OCI-LY3 (cell line): ENCODE data around the gene MUC2.

Experiments
- H2AFZ ChIP-seq: fragments of 200-600, 300-600 bp; shearing (Covaris generic); 2 replicates; pipeline ENCODE4 v1.6.0; 2014; ENCODE audit warnings: antibody characterized with exemption, low read depth, low read length
- H3K27ac ChIP-seq: fragments of 200-600, 300-600 bp; sonication (generic); 2 replicates; pipeline ENCODE4 v1.5.1; 2014; ENCODE audit warnings: mild to moderate bottlenecking, low read length, moderate library complexity, mixed read lengths
- H3K27me3 ChIP-seq: fragments of 200-600, 300-600 bp; sonication (generic); 2 replicates; pipeline ENCODE4 v1.6.1; 2014; ENCODE audit warnings: low read depth, low read length, mixed read lengths
- H3K36me3 ChIP-seq: fragments of 200-600, 300-600 bp; sonication (generic); replicated peaks from 2 replicates; pipeline ENCODE3; 2014; ENCODE audit warnings: low read depth, low read length, mixed read lengths
- H3K4me1 ChIP-seq: fragments of 300-600, 200-600 bp; sonication (generic); 2 replicates; pipeline ENCODE4 v1.6.1; 2014; ENCODE audit warnings: low read length, mixed read lengths
- H3K4me2 ChIP-seq: fragments of 200-600, 300-600 bp; sonication (generic); 2 replicates; pipeline ENCODE4 v1.6.1; 2014; ENCODE audit warnings: low read length, mixed read lengths
- H3K4me3 ChIP-seq: fragments of 300-600, 200-600 bp; sonication (generic); 2 replicates; pipeline ENCODE4 v1.5.1; 2014; ENCODE audit warnings: antibody characterized with exemption, mild to moderate bottlenecking, low read length, moderate library complexity
- H3K79me2 ChIP-seq: fragments of 300-600, 200-600 bp; shearing (Covaris generic); 2 replicates; pipeline ENCODE4 v1.6.1; 2014; ENCODE audit warnings: mild to moderate bottlenecking, low read length, mixed read lengths
- H3K9ac ChIP-seq: fragments of 300-600, 200-600 bp; shearing (Covaris generic); 2 replicates; pipeline ENCODE4 v1.6.0; 2014; ENCODE audit warnings: mild to moderate bottlenecking, low read length, moderate library complexity
- H3K9me3 ChIP-seq: fragments of 200-600, 300-600 bp; shearing (Covaris generic); 2 replicates; pipeline ENCODE4 v1.6.1; 2014; ENCODE audit warnings: low read length, mixed read lengths; ENCODE audit not compliant: insufficient read depth
- H4K20me1 ChIP-seq: fragments of 200-600, 300-600 bp; sonication (generic); 2 replicates; pipeline ENCODE4 v1.6.1; 2016; ENCODE audit warnings: low read length, mixed read lengths; ENCODE audit not compliant: insufficient read depth
- CTCF ChIP-seq: fragments of 200-600, 300-600 bp; sonication (generic); IDR thresholded peaks from 2 replicates; pipeline ENCODE4 v1.5.1; 2014; ENCODE audit warnings: antibody characterized with exemption, low read length, low read depth
- EZH2phosphoT487 ChIP-seq: fragments of 200-600 bp; shearing (Covaris generic); IDR thresholded peaks from 2 replicates; pipeline ENCODE4 v1.6.1; 2018; ENCODE audit warnings: antibody characterized with exemption, mixed run types, low read depth

The MUC2 gene

GRCh38 chr11:1040428-1041148 is 34.1 kb upstream of the MUC2 start:
- no peak overlapping the region for H3K4me3 ChIP-seq

GRCh38 chr11:1041149-1041467 is 33.6 kb upstream of the MUC2 start:
- Histone ChIP-seq H3K4me1 (no peaks in the 10 kb centered on the region), H4K20me1 (no peaks in the 10 kb centered on the region), H3K4me3 (no peak overlapping the region), H3K9me3 (peaks cover 4% of the 10 kb centered on the region; the same call in 1 of the 2 replicates), H2AFZ (no peak overlapping the region), H3K27ac (no peak overlapping the region), H3K79me2 (no peaks in the 10 kb centered on the region), H3K36me3 (no peaks in the 10 kb centered on the region), H3K27me3 (no peaks in the 10 kb centered on the region), H3K4me2 (no peak overlapping the region), H3K9ac (no peak overlapping the region)
- TF ChIP-seq EZH2phosphoT487 (no peak), CTCF (no peak)

More at GRCh38 chr11:1040428-1041148, 34.1 kb upstream of the MUC2 start:
- peaks cover 4% of the 10 kb centered on the region; the same call in 1 of the 2 replicates for H3K9me3 ChIP-seq
- no peak overlapping the region for H2AFZ ChIP-seq
- H3K4me1 ChIP-seq, result no peaks in the 10 kb centered on the region
- TF ChIP-seq EZH2phosphoT487 (no peak), CTCF (no peak)
- no peaks in the 10 kb centered on the region for H3K36me3 ChIP-seq
- H4K20me1 ChIP-seq, result no peaks in the 10 kb centered on the region
- no peak overlapping the region for H3K27ac ChIP-seq
- H3K4me2 ChIP-seq, result no peak overlapping the region
- H3K9ac ChIP-seq, result no peak overlapping the region
- no peaks in the 10 kb centered on the region for H3K79me2 ChIP-seq
- no peaks in the 10 kb centered on the region for H3K27me3 ChIP-seq

- H3K27ac ChIP-seq, result no peak overlapping the region
- no peak overlapping the region for H3K4me2 ChIP-seq
- H3K4me3 ChIP-seq, result no peak overlapping the region
- H3K9ac ChIP-seq, result no peak overlapping the region
- no peaks in the 10 kb centered on the region for H3K36me3 ChIP-seq
- no peaks in the 10 kb centered on the region for H4K20me1 ChIP-seq
- H3K27me3 ChIP-seq, result no peaks in the 10 kb centered on the region
- no peaks in the 10 kb centered on the region for H3K79me2 ChIP-seq
- no peak overlapping the region for H2AFZ ChIP-seq
- H3K4me1 ChIP-seq, result no peaks in the 10 kb centered on the region
- TF ChIP-seq CTCF, result no peak
- H3K9me3 ChIP-seq, result peaks cover 4% of the 10 kb centered on the region; the same call in 1 of the 2 replicates
Measured at GRCh38 chr11:1041471-1041870, 33.2 kb upstream of the MUC2 start.

- no peak overlapping the region for H3K9ac ChIP-seq
- no peaks in the 10 kb centered on the region for H3K36me3 ChIP-seq
- no peak for TF ChIP-seq CTCF
- H3K4me3 ChIP-seq, result no peak overlapping the region
- no peak overlapping the region for H3K4me2 ChIP-seq
- H3K27ac ChIP-seq, result no peak overlapping the region
- H3K9me3 ChIP-seq, result peaks cover 4% of the 10 kb centered on the region; the same call in 1 of the 2 replicates
- no peak overlapping the region for H2AFZ ChIP-seq
- no peaks in the 10 kb centered on the region for H4K20me1 ChIP-seq
- H3K4me1 ChIP-seq, result no peaks in the 10 kb centered on the region
- H3K27me3 ChIP-seq, result no peaks in the 10 kb centered on the region
- H3K79me2 ChIP-seq, result no peaks in the 10 kb centered on the region
Measured at GRCh38 chr11:1041936-1042608, 32.6 kb upstream of the MUC2 start.
